ENCODE measurements around the gene TNFSF15. TPM values are rescaled to one million over a fixed set of nuclear protein-coding genes. Genes with fewer than 3 reads are reported as not detected.

Gene TNFSF15
- total RNA-seq, 1 experiment from 2014 or later = not detected

DNA sequence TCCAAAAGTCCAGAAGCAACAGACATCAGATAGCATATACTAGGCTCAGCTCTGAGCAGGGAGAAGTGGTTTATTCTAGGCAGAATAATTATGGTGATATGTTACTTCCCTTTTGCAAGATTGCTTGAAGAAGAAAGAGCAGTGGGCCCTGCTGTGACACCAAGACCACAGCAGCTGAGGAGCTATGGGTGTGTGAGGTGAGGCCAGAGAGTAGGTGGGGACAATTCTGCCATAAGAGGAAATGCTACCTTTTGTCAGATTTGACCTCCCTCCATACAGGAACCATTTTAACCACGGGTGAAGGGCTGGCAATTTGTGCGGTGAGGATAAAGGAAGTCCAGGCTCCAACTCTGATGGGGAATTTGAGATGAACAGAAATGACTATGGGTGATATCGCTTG is 51.3 kb downstream of the TNFSF15 start (continued):
- TF ChIP-seq, protein P1, sequence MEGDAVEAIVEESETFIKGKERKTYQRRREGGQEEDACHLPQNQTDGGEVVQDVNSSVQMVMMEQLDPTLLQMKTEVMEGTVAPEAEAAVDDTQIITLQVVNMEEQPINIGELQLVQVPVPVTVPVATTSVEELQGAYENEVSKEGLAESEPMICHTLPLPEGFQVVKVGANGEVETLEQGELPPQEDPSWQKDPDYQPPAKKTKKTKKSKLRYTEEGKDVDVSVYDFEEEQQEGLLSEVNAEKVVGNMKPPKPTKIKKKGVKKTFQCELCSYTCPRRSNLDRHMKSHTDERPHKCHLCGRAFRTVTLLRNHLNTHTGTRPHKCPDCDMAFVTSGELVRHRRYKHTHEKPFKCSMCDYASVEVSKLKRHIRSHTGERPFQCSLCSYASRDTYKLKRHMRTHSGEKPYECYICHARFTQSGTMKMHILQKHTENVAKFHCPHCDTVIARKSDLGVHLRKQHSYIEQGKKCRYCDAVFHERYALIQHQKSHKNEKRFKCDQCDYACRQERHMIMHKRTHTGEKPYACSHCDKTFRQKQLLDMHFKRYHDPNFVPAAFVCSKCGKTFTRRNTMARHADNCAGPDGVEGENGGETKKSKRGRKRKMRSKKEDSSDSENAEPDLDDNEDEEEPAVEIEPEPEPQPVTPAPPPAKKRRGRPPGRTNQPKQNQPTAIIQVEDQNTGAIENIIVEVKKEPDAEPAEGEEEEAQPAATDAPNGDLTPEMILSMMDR (IDR thresholded peaks at IDR 0.05 in 2 of 3, conservative IDR thresholded peaks at IDR 0.05 in 1 of 3; ENCODE audit: borderline replicate concordance in 1 of 3, insufficient read depth in 1 of 3, low read depth in 2 of 3, low read length in 2 of 3) = no peak
- TF ChIP-seq YY1 (IDR thresholded peaks at IDR 0.05; ENCODE audit: extremely low read depth, insufficient replicate concordance, low read depth, low read length) (no peak), CEBPB (IDR thresholded peaks at IDR 0.05; ENCODE audit: low read depth) (no peak), EGR1 (IDR thresholded peaks at IDR 0.05; ENCODE audit: low read depth) (no peak), SRF (IDR thresholded peaks at IDR 0.05; ENCODE audit: low read depth) (no peak), JUND (IDR thresholded peaks at IDR 0.05) (no peak), POLR2AphosphoS5 (IDR thresholded peaks at IDR 0.05; ENCODE audit: low read depth, low read length) (no peak)
- TF ChIP-seq, protein P2, sequence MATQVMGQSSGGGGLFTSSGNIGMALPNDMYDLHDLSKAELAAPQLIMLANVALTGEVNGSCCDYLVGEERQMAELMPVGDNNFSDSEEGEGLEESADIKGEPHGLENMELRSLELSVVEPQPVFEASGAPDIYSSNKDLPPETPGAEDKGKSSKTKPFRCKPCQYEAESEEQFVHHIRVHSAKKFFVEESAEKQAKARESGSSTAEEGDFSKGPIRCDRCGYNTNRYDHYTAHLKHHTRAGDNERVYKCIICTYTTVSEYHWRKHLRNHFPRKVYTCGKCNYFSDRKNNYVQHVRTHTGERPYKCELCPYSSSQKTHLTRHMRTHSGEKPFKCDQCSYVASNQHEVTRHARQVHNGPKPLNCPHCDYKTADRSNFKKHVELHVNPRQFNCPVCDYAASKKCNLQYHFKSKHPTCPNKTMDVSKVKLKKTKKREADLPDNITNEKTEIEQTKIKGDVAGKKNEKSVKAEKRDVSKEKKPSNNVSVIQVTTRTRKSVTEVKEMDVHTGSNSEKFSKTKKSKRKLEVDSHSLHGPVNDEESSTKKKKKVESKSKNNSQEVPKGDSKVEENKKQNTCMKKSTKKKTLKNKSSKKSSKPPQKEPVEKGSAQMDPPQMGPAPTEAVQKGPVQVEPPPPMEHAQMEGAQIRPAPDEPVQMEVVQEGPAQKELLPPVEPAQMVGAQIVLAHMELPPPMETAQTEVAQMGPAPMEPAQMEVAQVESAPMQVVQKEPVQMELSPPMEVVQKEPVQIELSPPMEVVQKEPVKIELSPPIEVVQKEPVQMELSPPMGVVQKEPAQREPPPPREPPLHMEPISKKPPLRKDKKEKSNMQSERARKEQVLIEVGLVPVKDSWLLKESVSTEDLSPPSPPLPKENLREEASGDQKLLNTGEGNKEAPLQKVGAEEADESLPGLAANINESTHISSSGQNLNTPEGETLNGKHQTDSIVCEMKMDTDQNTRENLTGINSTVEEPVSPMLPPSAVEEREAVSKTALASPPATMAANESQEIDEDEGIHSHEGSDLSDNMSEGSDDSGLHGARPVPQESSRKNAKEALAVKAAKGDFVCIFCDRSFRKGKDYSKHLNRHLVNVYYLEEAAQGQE (IDR thresholded peaks at IDR 0.05; ENCODE audit: low read depth) = no peak

DNA sequence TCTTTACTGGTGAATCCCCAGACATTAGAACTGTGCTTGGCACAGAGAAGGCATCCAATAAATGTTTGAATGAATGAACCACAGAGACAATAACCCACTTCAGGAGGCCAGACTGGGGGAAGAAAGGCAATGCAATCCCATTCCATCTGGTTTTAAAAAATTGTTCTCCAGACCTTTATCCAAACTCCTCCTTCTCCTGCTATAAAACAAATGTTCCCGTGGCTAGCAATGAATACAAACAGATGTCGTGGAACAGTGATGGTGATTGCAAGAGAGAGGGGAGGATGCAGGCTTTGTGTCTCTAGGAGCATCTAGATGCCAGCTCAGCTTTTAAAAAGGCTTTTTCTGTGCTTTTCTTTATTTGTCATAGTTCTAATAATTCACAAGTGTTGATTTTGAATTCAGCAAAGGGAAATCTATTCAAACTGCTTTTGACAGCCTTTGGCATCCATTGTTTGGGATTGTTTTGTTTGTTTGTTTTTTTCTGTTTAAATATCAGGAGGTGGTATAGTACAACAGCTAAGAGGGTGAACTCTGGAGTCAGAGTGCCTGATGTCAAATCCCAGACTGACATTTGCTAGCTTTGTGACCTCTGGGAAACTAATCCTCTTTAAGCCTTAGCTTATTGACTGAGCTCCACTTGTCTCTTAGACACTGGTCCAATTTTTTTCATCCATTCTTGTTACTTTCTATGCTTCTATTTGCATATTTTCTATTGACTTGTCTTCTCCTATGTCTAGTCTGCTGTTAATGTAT is 59.1 kb downstream of the TNFSF15 start:
- CTCF ChIA-PET = no interaction called here
- no peak overlapping the region for H3K27ac ChIP-seq (ENCODE audit: low read depth, low read length)
- intact Hi-C loops (cut with micrococcal nuclease) = no loop called here
- TF ChIP-seq YY1 (IDR thresholded peaks at IDR 0.05; ENCODE audit: extremely low read depth, insufficient replicate concordance, low read depth, low read length) (no peak), CEBPB (IDR thresholded peaks at IDR 0.05; ENCODE audit: low read depth) (no peak), ELF1 (IDR thresholded peaks at IDR 0.05; ENCODE audit: borderline replicate concordance, low read depth) (no peak), ZNF274 (IDR thresholded peaks at IDR 0.05; ENCODE audit: low read depth, low read length) (no peak), TCF7L2 (IDR thresholded peaks at IDR 0.05; ENCODE audit: borderline replicate concordance, extremely low read depth, insufficient read depth, insufficient read length) (no peak), SRF (IDR thresholded peaks at IDR 0.05; ENCODE audit: low read depth) (no peak), RAD21 (IDR thresholded peaks at IDR 0.05; ENCODE audit: low read depth) (no peak), CBX3 (IDR thresholded peaks at IDR 0.05; ENCODE audit: low read depth) (no peak), POLR2AphosphoS5 (IDR thresholded peaks at IDR 0.05; ENCODE audit: low read depth, low read length) (no peak), POLR2A (IDR thresholded peaks at IDR 0.05; ENCODE audit: borderline replicate concordance, extremely low read depth, insufficient read depth, insufficient read length) (no peak), EZH2 (IDR thresholded peaks at IDR 0.05) (no peak), JUND (IDR thresholded peaks at IDR 0.05) (no peak)
- TF ChIP-seq, protein P3, sequence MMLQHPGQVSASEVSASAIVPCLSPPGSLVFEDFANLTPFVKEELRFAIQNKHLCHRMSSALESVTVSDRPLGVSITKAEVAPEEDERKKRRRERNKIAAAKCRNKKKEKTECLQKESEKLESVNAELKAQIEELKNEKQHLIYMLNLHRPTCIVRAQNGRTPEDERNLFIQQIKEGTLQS (IDR thresholded peaks at IDR 0.05) = no peak
- TF ChIP-seq, protein P1 (IDR thresholded peaks at IDR 0.05 in 2 of 3, conservative IDR thresholded peaks at IDR 0.05 in 1 of 3; ENCODE audit: borderline replicate concordance in 1 of 3, insufficient read depth in 1 of 3, low read depth in 2 of 3, low read length in 2 of 3) = no peak

More for the DNA sequence above, 59.1 kb downstream of the TNFSF15 start:
- H3K4me3 ChIP-seq (replicated peaks in 1 of 2; ENCODE audit: low read depth in 1 of 2, low read length in 2 of 2) = no peak overlapping the region
- H3K27me3 ChIP-seq (ENCODE audit: insufficient read depth, low read length) = no peaks in the 10 kb centered on the region
- no peaks in the 10 kb centered on the region for H3K4me1 ChIP-seq (ENCODE audit: control insufficient read depth in 1 of 2, insufficient read depth in 2 of 2, low read length in 2 of 2)
- no peaks in the 10 kb centered on the region for H3K9me2 ChIP-seq (ENCODE audit: insufficient read depth)
- H3K79me2 ChIP-seq (ENCODE audit: insufficient read depth, low read length) = no peaks in the 10 kb centered on the region
- DNase-seq (ENCODE audit: low read depth, low spot score) (no peak), ATAC-seq (no peak)
- no peaks in the 10 kb centered on the region for H3K9me3 ChIP-seq (ENCODE audit: control insufficient read depth in 1 of 2, insufficient read depth in 1 of 2, low read depth in 1 of 2, low read length in 2 of 2)
- H3K36me3 ChIP-seq (ENCODE audit: control insufficient read depth in 1 of 2, insufficient read depth in 2 of 2, low read length in 2 of 2) = no peaks in the 10 kb centered on the region
- no peaks in the 10 kb centered on the region for H4K20me1 ChIP-seq (ENCODE audit: insufficient read depth)
- POLR2A ChIA-PET = no interaction called here
- no peak overlapping the region for H2AFZ ChIP-seq (ENCODE audit: low read depth, low read length, poor library complexity, severe bottlenecking)
- RAD21 ChIA-PET (ENCODE audit: low non-redundant PET in 1 of 2, low total read pairs in 2 of 2, uncharacterized antibody in 2 of 2, unreplicated experiment in 2 of 2) = no interaction called here
- no peak overlapping the region for H3K4me2 ChIP-seq (ENCODE audit: low read length)
- no TSS peak for BruUV-seq (replicated peaks)
- no peak overlapping the region for H3K9ac ChIP-seq (ENCODE audit: low read length)
